CD4-positive, alpha-beta T cell (primary cell): ENCODE data around the gene SPRN. TPM values are rescaled to one million over a fixed set of nuclear protein-coding genes. Genes with fewer than 3 reads are reported as not detected.

Source experiments
- ATAC-seq: fragments of 200-7000 bp; cut with Tn5 transposase; one replicate; pipeline ENCODE4 v1.10.0; 2022; ENCODE audit warnings: mild to moderate bottlenecking; ENCODE audit not compliant: poor library complexity
- CTCF ChIA-PET: fragments of 350-600 bp; sonication (Branson Sonifier 250); formaldehyde crosslinking; loops from one replicate; lab custom pipeline; 2021; ENCODE audit warnings: antibody characterized with exemption, inconsistent platforms; lab: Charles Lee
- POLR2A ChIA-PET: fragments of 350-600 bp; sonication (Branson Sonifier 250); formaldehyde crosslinking; loops from one replicate; lab custom pipeline; 2021; ENCODE audit warnings: antibody characterized with exemption, inconsistent platforms; lab: Charles Lee
- DNase-seq, 14 experiments: peaks; one replicate each; pipeline ENCODE4 v3.0.0-alpha.2; 2013 to 2020; ENCODE audit warnings: mixed read lengths in 2 of 14
- H3K27ac ChIP-seq, 2 donors: one replicate each; pipeline versions ENCODE4 v1.5.1 to v1.7.0; 2013; ENCODE audit warnings: low read length in 2 of 2, low read depth in 1 of 2, mild to moderate bottlenecking in 1 of 2
- H3K27me3 ChIP-seq, 2 experiments: 1 replicate in 1 of 2; 2 replicates in 1 of 2; pipeline versions ENCODE4 v1.6.1 to v1.7.0; 2013; ENCODE audit warnings: low read length in 2 of 2, control low read depth in 1 of 2, mild to moderate bottlenecking in 1 of 2, moderate library complexity in 1 of 2; ENCODE audit not compliant: insufficient read depth in 2 of 2, control insufficient read depth in 1 of 2
- H3K36me3 ChIP-seq: one replicate; pipeline ENCODE4 v1.6.1; 2013; ENCODE audit warnings: low read length, control low read depth; ENCODE audit not compliant: insufficient read depth
- H3K4me1 ChIP-seq: one replicate; pipeline ENCODE4 v1.6.1; 2013; ENCODE audit warnings: low read length, control low read depth; ENCODE audit not compliant: insufficient read depth
- H3K4me3 ChIP-seq: one replicate; pipeline ENCODE4 v1.5.1; 2013; ENCODE audit warnings: mild to moderate bottlenecking, low read length, moderate library complexity
- H3K9me3 ChIP-seq, 2 experiments: 1 replicate in 1 of 2; 2 replicates in 1 of 2; pipeline versions ENCODE4 v1.6.1 to v1.7.0; 2013; ENCODE audit warnings: low read length in 2 of 2, mild to moderate bottlenecking in 2 of 2, control low read depth in 1 of 2, moderate library complexity in 1 of 2; ENCODE audit not compliant: control insufficient read depth in 1 of 2, insufficient read depth in 1 of 2
- H3K27ac Mint-ChIP-seq: one replicate; pipeline ENCODE4 v1.8.0; 2020; ENCODE audit warnings: mixed read lengths
- H3K27me3 Mint-ChIP-seq: one replicate; pipeline ENCODE4 v1.8.0; 2021; ENCODE audit warnings: mixed read lengths
- H3K36me3 Mint-ChIP-seq: one replicate; pipeline ENCODE4 v1.8.0; 2021; ENCODE audit warnings: low read depth, mixed read lengths
- H3K4me1 Mint-ChIP-seq: one replicate; pipeline ENCODE4 v1.8.0; 2021; ENCODE audit warnings: low read depth, mixed read lengths
- H3K4me3 Mint-ChIP-seq: one replicate; pipeline ENCODE4 v1.8.0; 2020; ENCODE audit warnings: mild to moderate bottlenecking, mixed read lengths
- H3K9me3 Mint-ChIP-seq: one replicate; pipeline ENCODE4 v1.8.0; 2020; ENCODE audit warnings: mixed read lengths
- intact Hi-C, 2 experiments: fragments of 100-400 bp; cut with DNase I in 1 of 2; cut with micrococcal nuclease in 1 of 2; formaldehyde crosslinking; loops; one replicate each; pipeline versions ENCODE4 v1.15.1 to v1.9.0; 2023 to 2025; cut with DNase I, micrococcal nuclease
- total RNA-seq, 174 experiments: library from RNA in 2 of 174; stranded (reverse) in 2 of 174; gene quantifications; one replicate each; pipeline ENCODE4 v1.2.3 and lab custom pipeline; 2021 to 2026
- TF ChIP-seq, protein P1 (sequence below): fragments of 200-600 bp; IDR thresholded peaks from one replicate; pipeline ENCODE4 v1.8.0; 2022; ENCODE audit warnings: antibody characterized with exemption, mild to moderate bottlenecking

Gene SPRN
- total RNA-seq, 2 experiments from 2014 or later: not detected

GRCh38 chr10:133422223-133422806, 2.1 kb downstream of the SPRN start:
- H3K27me3 ChIP-seq: peaks cover 6 to 7% of the 10 kb centered on the region in 2 experiments
- CTCF ChIA-PET: no interaction called here
- Mint-ChIP-seq H3K4me3 (no peak overlapping the region), H3K27ac (no peak overlapping the region), H3K9me3 (no peaks in the 10 kb centered on the region), H3K4me1 (no peaks in the 10 kb centered on the region), H3K27me3 (no peaks in the 10 kb centered on the region), H3K36me3 (peaks cover 26% of the 10 kb centered on the region)
- no peak for ATAC-seq
- no peak overlapping the region for H3K4me3 ChIP-seq
- TF ChIP-seq, protein P1, sequence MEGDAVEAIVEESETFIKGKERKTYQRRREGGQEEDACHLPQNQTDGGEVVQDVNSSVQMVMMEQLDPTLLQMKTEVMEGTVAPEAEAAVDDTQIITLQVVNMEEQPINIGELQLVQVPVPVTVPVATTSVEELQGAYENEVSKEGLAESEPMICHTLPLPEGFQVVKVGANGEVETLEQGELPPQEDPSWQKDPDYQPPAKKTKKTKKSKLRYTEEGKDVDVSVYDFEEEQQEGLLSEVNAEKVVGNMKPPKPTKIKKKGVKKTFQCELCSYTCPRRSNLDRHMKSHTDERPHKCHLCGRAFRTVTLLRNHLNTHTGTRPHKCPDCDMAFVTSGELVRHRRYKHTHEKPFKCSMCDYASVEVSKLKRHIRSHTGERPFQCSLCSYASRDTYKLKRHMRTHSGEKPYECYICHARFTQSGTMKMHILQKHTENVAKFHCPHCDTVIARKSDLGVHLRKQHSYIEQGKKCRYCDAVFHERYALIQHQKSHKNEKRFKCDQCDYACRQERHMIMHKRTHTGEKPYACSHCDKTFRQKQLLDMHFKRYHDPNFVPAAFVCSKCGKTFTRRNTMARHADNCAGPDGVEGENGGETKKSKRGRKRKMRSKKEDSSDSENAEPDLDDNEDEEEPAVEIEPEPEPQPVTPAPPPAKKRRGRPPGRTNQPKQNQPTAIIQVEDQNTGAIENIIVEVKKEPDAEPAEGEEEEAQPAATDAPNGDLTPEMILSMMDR: no peak
- POLR2A ChIA-PET: interaction anchor here (1.4 kb wide), 1 partner anchor 21 kb away, joined by 3 read pairs; no protein-coding TSS in a partner anchor
- no peak for DNase-seq
- H3K36me3 ChIP-seq: peaks cover 17% of the 10 kb centered on the region
- H3K27ac ChIP-seq: no peak overlapping the region
- peaks cover 0 to 4% of the 10 kb centered on the region in 2 experiments for H3K9me3 ChIP-seq
- intact Hi-C loops: no loop called here
- H3K4me1 ChIP-seq: peaks cover 6% of the 10 kb centered on the region

- Histone ChIP-seq H3K36me3 (peaks cover 17% of the 10 kb centered on the region), H3K4me3 (no peak overlapping the region), H3K27ac (no peak overlapping the region), H3K27me3 (peaks cover 6 to 7% of the 10 kb centered on the region in 2 experiments), H3K9me3 (peaks cover 0 to 4% of the 10 kb centered on the region in 2 experiments), H3K4me1 (peaks cover 6% of the 10 kb centered on the region)
- DNase-seq (no peak), ATAC-seq (no peak)
- TF ChIP-seq, protein P1: no peak
- intact Hi-C loops: no loop called here
- ChIA-PET CTCF (no interaction called here), POLR2A (interaction anchor here (1.4 kb wide), 1 partner anchor 20 kb away, joined by 3 read pairs; no protein-coding TSS in a partner anchor)
- Mint-ChIP-seq H3K4me1 (no peaks in the 10 kb centered on the region), H3K4me3 (peak overlapping the region; percentile 30), H3K27ac (no peak overlapping the region), H3K36me3 (peaks cover 26% of the 10 kb centered on the region), H3K9me3 (no peaks in the 10 kb centered on the region), H3K27me3 (no peaks in the 10 kb centered on the region)
Measured at GRCh38 chr10:133421336-133422222, 2.8 kb downstream of the SPRN start.

GRCh38 chr10:133420579-133420978, 3.8 kb downstream of the SPRN start:
- TF ChIP-seq, protein P1: no peak
- peaks cover 34% of the 10 kb centered on the region for H3K36me3 Mint-ChIP-seq
- POLR2A ChIA-PET: no interaction called here
- CTCF ChIA-PET: no interaction called here
- DNase-seq (no peak), ATAC-seq (no peak)
- H3K4me3 Mint-ChIP-seq: peak overlapping the region; percentile 11
- Histone ChIP-seq H3K4me3 (no peak overlapping the region), H3K27me3 (peaks cover 6 to 7% of the 10 kb centered on the region in 2 experiments), H3K9me3 (peaks cover 0 to 6% of the 10 kb centered on the region in 2 experiments), H3K27ac (no peak overlapping the region), H3K36me3 (peaks cover 18% of the 10 kb centered on the region), H3K4me1 (peaks cover 6% of the 10 kb centered on the region)
- no peaks in the 10 kb centered on the region for H3K4me1 Mint-ChIP-seq
- intact Hi-C loops: no loop called here
- no peaks in the 10 kb centered on the region for H3K27me3 Mint-ChIP-seq
- H3K27ac Mint-ChIP-seq: no peak overlapping the region
- H3K9me3 Mint-ChIP-seq: no peaks in the 10 kb centered on the region
